Measurements from ENCODE around the gene DOCK6.

The DOCK6 gene

DNA sequence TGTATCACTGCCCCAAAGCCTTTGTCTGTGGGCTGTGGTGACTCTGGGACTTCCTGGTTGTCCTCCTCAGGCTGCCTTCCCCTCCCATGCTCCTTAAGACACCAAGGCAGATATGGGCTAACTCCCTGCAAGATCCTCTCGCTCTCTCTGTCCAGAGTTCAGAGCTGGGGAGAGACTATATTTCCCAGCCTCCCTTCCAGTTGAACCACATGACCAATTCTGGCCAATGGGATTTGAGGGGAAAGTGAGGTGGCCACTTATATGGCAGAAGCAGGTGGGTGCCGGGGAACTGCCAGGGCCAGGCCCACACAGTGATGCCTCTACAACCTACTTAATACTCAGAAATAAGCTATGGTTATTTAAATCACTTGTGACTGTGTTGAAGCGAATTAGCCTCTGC lies 39.1 kb downstream of the DOCK6 start:
- DNase-seq (ENCODE audit: low read depth, low spot score) = no peak

DNA sequence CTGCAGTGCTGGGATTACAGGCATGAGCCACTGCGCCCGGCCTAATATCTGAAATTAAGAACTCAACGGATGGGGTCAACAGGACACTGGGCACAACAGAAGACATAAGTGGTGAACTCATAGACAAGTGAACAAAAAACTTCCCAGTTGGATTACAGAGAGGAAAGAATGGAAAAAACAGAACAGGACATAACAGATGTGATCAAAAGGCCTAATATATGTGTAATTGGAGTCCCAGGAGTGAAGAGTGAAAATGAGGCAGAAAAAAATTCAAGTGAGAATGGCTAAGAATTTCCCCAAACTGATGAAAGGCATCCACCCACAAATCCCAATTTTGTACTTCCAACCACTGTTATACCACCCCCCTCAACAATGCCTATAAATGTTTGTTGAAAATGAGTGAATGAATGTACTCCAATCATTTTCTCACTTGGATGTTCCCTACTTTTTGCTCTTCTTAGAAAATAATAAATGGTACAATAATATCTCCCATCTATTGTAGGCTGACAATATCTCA lies 41.2 kb downstream of the DOCK6 start:
- no peak for DNase-seq (ENCODE audit: low read depth, low spot score)

GRCh38 chr19:11214387-11214786 lies 47.9 kb downstream of the DOCK6 start:
- DNase-seq (ENCODE audit: low read depth, low spot score) = no peak

GRCh38 chr19:11210656-11210928 lies 51.7 kb downstream of the DOCK6 start:
- DNase-seq (ENCODE audit: low read depth, low spot score) = no peak

DNA sequence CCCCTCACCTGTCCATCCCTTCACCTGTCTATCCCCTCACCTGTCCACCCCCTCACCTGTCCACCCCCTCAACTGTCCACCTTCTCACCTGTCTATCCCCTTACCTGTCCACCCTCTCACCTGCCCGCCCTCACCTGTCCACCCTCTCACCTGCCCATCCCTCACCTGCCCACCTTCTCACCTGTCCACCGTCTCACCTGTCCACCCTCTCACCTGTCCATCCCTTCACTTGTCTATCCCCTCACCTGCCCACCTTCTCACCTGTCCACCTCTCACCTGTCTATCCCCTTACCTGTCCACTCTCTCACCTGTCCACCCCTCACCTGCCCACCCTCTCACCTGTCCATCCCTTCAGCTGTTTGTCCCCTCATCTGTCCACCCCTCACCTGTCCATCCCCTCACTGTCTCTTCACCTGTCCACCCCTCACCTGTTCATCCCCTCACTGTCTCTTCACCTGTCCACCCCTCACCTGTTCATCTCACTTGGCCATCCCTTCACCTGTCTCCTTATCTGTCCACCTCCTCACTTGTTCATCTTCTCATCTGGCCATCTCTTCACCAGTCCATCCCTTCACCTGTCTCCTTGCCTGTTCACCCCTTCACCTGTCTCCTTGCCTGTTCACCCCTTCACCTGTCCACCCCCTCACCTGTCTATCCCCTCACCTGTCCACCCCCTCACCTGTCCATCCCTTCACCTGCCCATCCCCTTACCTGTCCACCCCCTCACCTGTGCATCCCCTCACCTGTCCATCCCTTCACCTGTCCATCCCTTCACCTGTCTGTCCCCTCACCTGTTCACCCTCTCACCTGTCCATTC lies 52.3 kb downstream of the DOCK6 start:
- no peak for DNase-seq (ENCODE audit: low read depth, low spot score)

- DNase-seq (ENCODE audit: low read depth, low spot score) = no peak
Observed at GRCh38 chr19:11208561-11209471, 53.5 kb downstream of the DOCK6 start.

DNA sequence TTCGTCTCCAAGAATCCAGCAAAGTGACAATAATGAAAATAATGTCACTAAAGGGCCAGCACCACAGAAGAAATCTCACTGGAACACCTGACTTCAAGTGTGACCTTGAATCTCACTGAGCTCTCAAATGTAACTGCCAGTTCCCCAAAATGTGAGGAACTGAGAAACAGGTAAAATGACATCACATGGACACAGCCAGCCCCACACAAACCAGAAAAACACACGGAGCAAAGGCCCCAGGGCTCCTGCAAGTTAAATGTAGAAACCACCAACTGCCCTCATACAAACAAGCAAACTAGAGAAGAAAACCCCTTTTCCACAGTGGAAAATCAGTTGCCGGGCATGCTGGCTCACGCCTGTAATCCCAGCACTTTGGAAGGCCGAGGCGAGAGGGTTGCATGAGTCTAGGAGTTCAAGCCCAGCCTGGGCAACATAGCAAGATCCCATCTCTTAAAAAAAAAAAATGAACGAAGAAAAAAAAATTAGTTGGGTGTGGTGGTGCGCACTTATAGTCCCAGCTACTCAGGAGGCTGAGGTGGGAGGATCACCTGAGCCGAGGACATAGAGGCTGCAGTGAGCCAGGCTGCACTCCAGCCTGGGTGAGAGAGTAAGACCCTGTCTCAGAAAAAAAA lies 56.3 kb downstream of the DOCK6 start:
- no peak for DNase-seq (ENCODE audit: low read depth, low spot score)

GRCh38 chr19:11204943-11205349 lies 57.4 kb downstream of the DOCK6 start:
- peak; percentile 34 for DNase-seq (ENCODE audit: low read depth, low spot score)

- no peak for DNase-seq (ENCODE audit: low read depth, low spot score)
Observed at GRCh38 chr19:11204076-11204602, 58.2 kb downstream of the DOCK6 start.

GRCh38 chr19:11203194-11204075 lies 58.9 kb downstream of the DOCK6 start:
- DNase-seq (ENCODE audit: low read depth, low spot score) = peak; percentile 85

DNA sequence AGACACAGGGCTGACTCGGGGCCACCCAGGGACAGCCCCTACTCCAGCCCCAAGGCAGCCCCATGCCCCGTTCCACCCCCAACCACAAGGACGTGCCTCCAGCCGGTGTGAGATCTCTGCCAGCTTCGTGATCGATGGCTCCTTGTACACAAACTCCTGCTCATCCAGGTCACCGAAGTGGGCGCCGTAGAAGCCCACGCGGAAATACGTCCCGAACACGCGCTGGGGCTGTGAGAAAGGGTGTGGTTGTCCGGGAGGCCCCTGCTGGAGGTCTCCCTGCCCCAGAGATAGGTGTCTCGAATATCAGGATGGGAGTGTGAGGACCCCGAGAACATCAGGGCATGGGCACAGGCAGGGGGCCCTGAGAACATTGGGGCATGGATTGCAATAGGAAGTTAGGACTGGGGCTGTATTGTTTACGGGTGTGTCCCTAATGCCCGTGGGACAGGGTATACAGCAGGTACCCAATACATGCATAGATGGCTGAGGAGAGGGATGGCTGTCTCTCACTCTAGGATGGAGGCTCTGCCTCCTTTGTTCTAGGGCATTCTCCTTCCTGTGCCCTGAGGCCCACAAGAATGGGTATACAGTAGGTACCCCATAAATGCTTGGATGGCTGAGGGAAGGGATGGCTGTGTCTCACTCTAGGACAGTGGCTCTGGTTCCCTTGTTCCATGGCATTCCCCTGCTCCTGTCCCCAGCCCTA lies 59.7 kb downstream of the DOCK6 start:
- no peak for DNase-seq (ENCODE audit: low read depth, low spot score)

GRCh38 chr19:11201791-11202190 lies 60.5 kb downstream of the DOCK6 start:
- no peak for DNase-seq (ENCODE audit: low read depth, low spot score)

DNA sequence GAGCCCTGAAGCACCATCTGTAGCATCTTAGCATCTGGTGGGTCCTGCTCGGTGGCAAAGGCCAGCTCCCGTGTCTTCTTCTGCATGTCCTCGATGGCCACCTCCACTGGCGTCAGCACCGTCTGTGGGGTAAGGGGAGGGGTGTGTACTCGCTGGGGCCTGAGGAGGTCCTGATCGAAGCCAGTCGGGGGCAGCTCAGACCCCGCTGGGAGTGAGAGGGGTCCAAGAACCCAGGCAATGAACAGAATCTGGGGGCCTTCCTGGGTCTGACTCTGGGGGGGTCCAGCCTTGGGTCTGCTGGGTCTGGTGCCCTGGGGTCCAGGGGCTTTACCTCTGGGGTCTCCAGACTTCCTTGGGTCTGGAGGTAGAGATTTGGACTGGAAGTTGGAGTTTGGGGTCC lies 61.4 kb downstream of the DOCK6 start:
- DNase-seq (ENCODE audit: low read depth, low spot score) = no peak

- DNase-seq (ENCODE audit: low read depth, low spot score) = no peak
Observed at GRCh38 chr19:11200015-11200574, 62.2 kb downstream of the DOCK6 start.

DNA sequence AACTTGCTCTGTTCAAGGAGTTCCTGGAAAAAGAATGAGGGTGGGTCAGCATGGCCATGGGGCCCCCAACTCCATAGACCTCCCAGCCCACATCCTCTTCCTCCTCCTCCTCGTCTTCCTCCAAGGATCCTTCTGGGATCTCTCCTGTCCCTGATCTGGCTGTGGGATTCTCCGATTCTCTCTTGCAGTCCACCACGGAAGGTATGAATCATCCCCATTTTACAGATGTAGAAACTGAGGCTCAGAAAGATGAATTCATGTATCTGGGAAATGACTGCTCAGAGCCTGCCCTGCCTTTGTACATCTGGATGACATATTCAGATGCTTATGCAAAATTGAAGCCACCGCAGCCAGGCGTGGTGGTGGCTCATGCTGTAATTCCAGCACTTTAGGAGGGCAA lies 62.8 kb downstream of the DOCK6 start:
- no peak for DNase-seq (ENCODE audit: low read depth, low spot score)

DNA sequence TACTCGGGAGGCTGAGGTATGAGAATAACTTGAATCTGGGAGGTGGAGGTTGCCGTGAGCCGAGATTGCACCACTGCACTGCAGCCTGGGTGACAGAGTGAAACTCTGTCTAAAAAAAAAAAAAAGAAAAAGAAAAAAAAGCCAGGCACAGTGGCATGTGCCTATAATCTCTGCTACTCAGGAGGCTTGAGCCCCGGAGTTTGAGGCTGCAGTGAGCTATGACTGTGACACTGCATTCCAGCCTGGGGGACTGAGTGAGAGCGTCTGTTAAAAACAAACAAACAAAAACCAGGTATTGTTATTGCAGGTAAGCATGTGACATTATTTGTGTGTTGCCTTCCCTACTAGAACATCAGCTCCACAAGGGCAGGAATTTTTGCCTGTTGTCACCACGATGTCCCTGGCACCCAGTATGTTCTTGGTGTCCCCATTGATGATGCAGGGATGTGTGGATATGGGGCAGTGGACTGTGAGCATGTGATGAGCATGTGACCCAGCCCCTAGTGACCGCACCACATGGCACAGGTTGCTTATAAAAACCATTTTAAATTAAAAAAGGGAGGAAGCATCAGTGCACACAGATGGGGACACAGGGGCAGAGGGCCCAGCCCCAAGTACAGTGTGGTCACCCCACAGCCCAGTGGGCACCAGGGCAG lies 63.4 kb downstream of the DOCK6 start:
- DNase-seq (ENCODE audit: low read depth, low spot score) = no peak

GRCh38 chr19:11198175-11198534 lies 64.2 kb downstream of the DOCK6 start:
- no peak for DNase-seq (ENCODE audit: low read depth, low spot score)

DNA sequence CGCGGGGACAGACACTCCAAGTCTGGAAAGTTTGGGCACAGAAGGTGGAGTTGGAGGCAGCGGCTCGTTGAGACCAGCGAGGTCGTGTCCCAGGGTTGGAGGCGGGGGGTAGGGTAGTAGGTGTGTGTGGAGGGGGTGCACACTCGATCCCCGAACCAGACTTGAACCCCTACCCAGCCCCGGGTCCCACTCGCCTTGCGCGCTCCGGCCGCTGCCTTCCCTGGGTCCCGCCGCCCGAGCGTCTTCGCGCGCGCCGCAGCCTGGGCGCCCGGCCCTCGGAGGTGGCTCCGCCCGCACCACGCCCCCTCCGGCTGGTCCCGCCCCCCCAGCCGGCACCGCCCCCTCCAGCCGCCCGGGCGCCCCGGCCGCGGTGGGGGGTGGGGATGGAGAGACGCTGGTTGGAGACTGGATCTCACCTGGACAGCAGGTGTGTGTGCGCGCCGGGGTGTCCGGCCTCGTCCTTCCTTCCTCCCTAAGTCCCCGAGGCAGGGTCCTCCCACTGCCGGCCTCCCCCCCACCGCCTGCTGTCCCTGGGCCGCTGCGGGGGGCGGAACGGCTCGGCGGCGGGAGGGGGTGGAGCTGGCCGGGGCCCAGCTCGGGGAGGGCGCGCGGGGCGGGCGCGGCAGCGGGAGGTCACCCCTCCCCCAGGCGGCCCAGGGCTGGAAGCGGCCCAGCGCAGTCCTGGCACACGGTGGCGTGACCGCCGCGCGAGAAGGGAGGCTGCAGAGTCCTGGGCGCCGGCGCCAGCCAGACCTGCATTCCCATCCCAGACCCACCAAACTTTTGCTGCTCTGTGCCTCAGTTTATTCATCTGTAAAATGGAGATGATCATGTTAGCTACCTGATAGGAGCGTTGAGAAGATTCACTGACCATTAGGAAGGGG lies 64.8 kb downstream of the DOCK6 start, which contains the start of gene KANK2:
Gene KANK2 (minus strand): TSS at position 255 of the 884 bp plus-strand sequence. CDS start 3,034 bp downstream, outside the sequence.
- DNase-seq (ENCODE audit: low read depth, low spot score) = peak; percentile 93
